ENCODE measurements around the gene FAM89B. TPM values are rescaled to one million over a fixed set of nuclear protein-coding genes. Genes with fewer than 3 reads are reported as not detected.

Gene FAM89B
- total RNA-seq, 4 donors from 2014 or later = 40.8 to 55.3 (median 44.6) TPM

GRCh38 chr11:65551572-65552387, 20.6 kb upstream of the FAM89B start:
- 59 to 63% methylated on average over 17 of the region's 17 CpGs for whole genome bisulfite sequencing, 2 donors
- Histone ChIP-seq H3K4me1 (peaks cover 0 to 66% (median 45%) of the 10 kb centered on the region in 4 donors), H3K36me3 (peaks cover 0 to 69% (median 0%) of the 10 kb centered on the region in 3 donors), H3K27me3 (no peaks in the 10 kb centered on the region), H3K27ac (peak overlapping the region in 3 of 4 donors; percentile 26 to 65 (median 28)), H3K9me3 (no peaks in the 10 kb centered on the region), H3K4me3 (no peak overlapping the region)
- DNase-seq (ENCODE audit: low spot score in 2 of 2) = no peak
- TF ChIP-seq CTCF (IDR thresholded peaks at IDR 0.05) = peak in 4 of 5 experiments; percentile 12 to 46 (median 23)
- TF ChIP-seq EP300 (IDR thresholded peaks at IDR 0.05) = no peak

GRCh38 chr11:65552388-65552951, 19.9 kb upstream of the FAM89B start:
- peaks cover 0 to 62% (median 0%) of the 10 kb centered on the region in 3 donors for H3K36me3 ChIP-seq
- DNase-seq (ENCODE audit: low spot score in 2 of 2) = no peak
- H3K27ac ChIP-seq = peak overlapping the region in 3 of 4 donors; percentile 26 to 65 (median 28)
- TF ChIP-seq CTCF (IDR thresholded peaks at IDR 0.05) = peak in 1 of 5 experiments; percentile 2
- no peak for TF ChIP-seq EP300 (IDR thresholded peaks at IDR 0.05)
- TF ChIP-seq POLR2A (IDR thresholded peaks at IDR 0.05) = no peak
- no peak overlapping the region for H3K4me3 ChIP-seq
- WGBS, 2 donors = 70 to 75% methylated on average over 9 of the region's 9 CpGs
- no peaks in the 10 kb centered on the region for H3K9me3 ChIP-seq
- H3K27me3 ChIP-seq = no peaks in the 10 kb centered on the region
- peaks cover 0 to 67% (median 45%) of the 10 kb centered on the region in 4 donors for H3K4me1 ChIP-seq

GRCh38 chr11:65553301-65554001, 18.9 kb upstream of the FAM89B start:
- 53 to 60% methylated on average over 6 to 13 of the region's 37 CpGs for WGBS, 2 donors
- no peaks in the 10 kb centered on the region for H3K27me3 ChIP-seq
- DNase-seq (ENCODE audit: low spot score in 2 of 2) = no peak
- H3K36me3 ChIP-seq = peaks cover 0 to 52% (median 0%) of the 10 kb centered on the region in 3 donors
- TF ChIP-seq CTCF (IDR thresholded peaks at IDR 0.05) (no peak), POLR2A (IDR thresholded peaks at IDR 0.05) (no peak), EP300 (IDR thresholded peaks at IDR 0.05) (no peak)
- H3K4me3 ChIP-seq = no peak overlapping the region
- peak overlapping the region in 3 of 4 donors; percentile 56 to 98 (median 98) for H3K27ac ChIP-seq
- H3K9me3 ChIP-seq = no peaks in the 10 kb centered on the region
- H3K4me1 ChIP-seq = peaks cover 0 to 68% (median 46%) of the 10 kb centered on the region in 4 donors

GRCh38 chr11:65554057-65554818, 18.1 kb upstream of the FAM89B start:
- H3K9me3 ChIP-seq = no peaks in the 10 kb centered on the region
- TF ChIP-seq EP300 (IDR thresholded peaks at IDR 0.05) = no peak
- TF ChIP-seq CTCF (IDR thresholded peaks at IDR 0.05) = no peak
- TF ChIP-seq POLR2A (IDR thresholded peaks at IDR 0.05) = no peak
- no peak overlapping the region for H3K4me3 ChIP-seq
- peaks cover 0 to 76% (median 54%) of the 10 kb centered on the region in 4 donors for H3K4me1 ChIP-seq
- H3K27me3 ChIP-seq = no peaks in the 10 kb centered on the region
- peak overlapping the region in 3 of 4 donors; percentile 98 for H3K27ac ChIP-seq
- 76 to 78% methylated on average over 12 to 26 of the region's 27 CpGs for WGBS, 2 donors
- DNase-seq (ENCODE audit: low spot score in 2 of 2) = no peak
- peaks cover 0 to 45% (median 0%) of the 10 kb centered on the region in 3 donors for H3K36me3 ChIP-seq

Measured in tibial nerve (tissue), 4 donors.